ENCODE measurements around the gene GGT1. TPM values are rescaled to one million over a fixed set of nuclear protein-coding genes. Genes with fewer than 3 reads are reported as not detected.

GGT1 gene
- total and polyA plus RNA-seq, 2 of the 8 experiments (the other 6 are each of a cell fraction or from before 2014, with no cell fraction given), result 14.4 to 29.2 TPM

GRCh38 chr22:24593836-24594568, 9.0 kb upstream of the GGT1 start:
- peaks cover 0 to 25% (median 10%) of the 10 kb centered on the region in 4 experiments; a peak in 6 of 7 replicates for H3K4me1 ChIP-seq (replicated peaks in 1 of 4; ENCODE audit: control insufficient read depth in 3 of 4, insufficient read depth in 4 of 4, low read length in 3 of 4)
- peak overlapping the region; percentile 19 for H3K4ac ChIP-seq (replicated peaks; ENCODE audit: insufficient read length, low read depth, low read length)
- H3K36me3 ChIP-seq (ENCODE audit: control insufficient read depth in 2 of 4, insufficient read depth in 4 of 4, low read length in 3 of 4), result no peaks in the 10 kb centered on the region
- H2BK12ac ChIP-seq (ENCODE audit: low read depth, low read length), result peak overlapping the region; percentile 92; the same call in 1 of the 2 replicates
- 88% methylated on average over 16 of the region's 16 CpGs; no CpG with 5 or more reads in 1 of the 2 experiments for WGBS, 2 experiments (ENCODE audit: extremely low coverage in 1 of 2, insufficient coverage in 1 of 2, insufficient read length in 1 of 2, insufficient replicate concordance in 2 of 2, low coverage in 1 of 2, low lambda C conversion rate in 2 of 2, missing lambda C conversion rate in 1 of 2)
- no peaks in the 10 kb centered on the region for H3K9me3 ChIP-seq (ENCODE audit: insufficient read depth in 2 of 2, low read depth in 1 of 2, low read length in 1 of 2)
- 0 out of 2 replicates have a peak overlapping the region, but pooled peaks have one; percentile 24 for H2BK5ac ChIP-seq (ENCODE audit: low read depth, low read length)
- no peaks in the 10 kb centered on the region for H4K20me1 ChIP-seq (replicated peaks in 1 of 2; ENCODE audit: control insufficient read depth in 1 of 2, insufficient read depth in 2 of 2, low read length in 2 of 2)
- ChIA-PET POLR2A (ENCODE audit: partially characterized antibody) (interaction anchor here (1.1 to 4.4 kb wide), 7 partner anchors 9 to 54 kb away, joined by 3 to 38 read pairs (median 5); partner anchors contain the start of genes GGT1, GUCD1 and SNRPD3), CTCF (ENCODE audit: partially characterized antibody) (interaction anchor here (0.6 to 1.1 kb wide), 2 partner anchors 27 to 311 kb away, joined by 3 read pairs; no protein-coding TSS in a partner anchor)
- peak overlapping the region; percentile 27 for H4K91ac ChIP-seq (replicated peaks; ENCODE audit: insufficient read length, low read length)
- peak overlapping the region; percentile 48; the same call in 1 of the 2 replicates for H3K18ac ChIP-seq (ENCODE audit: extremely low read depth, low read length)
- FAIRE-seq (no peak), DNase-seq (ENCODE audit: low read depth in 1 of 2, low spot score in 2 of 2) (peak in 1 of 2 experiments; percentile 44)
- H3K79me2 ChIP-seq (ENCODE audit: control insufficient read depth in 1 of 2, insufficient read depth in 2 of 2, low read length in 2 of 2), result no peaks in the 10 kb centered on the region
- no peaks in the 10 kb centered on the region for H3K27me3 ChIP-seq (replicated peaks in 1 of 4; ENCODE audit: control insufficient read depth in 3 of 4, extremely low read depth in 1 of 4, insufficient read depth in 3 of 4, low read length in 3 of 4)
- no peak overlapping the region for H3K9ac ChIP-seq (replicated peaks in 1 of 4; ENCODE audit: extremely low read depth in 1 of 4, low read depth in 3 of 4, low read length in 3 of 4)
- H3K4me3 ChIP-seq (ENCODE audit: extremely low read depth in 1 of 4, insufficient read depth in 2 of 4, low read depth in 3 of 4, low read length in 4 of 4), result no peak overlapping the region
- no peak overlapping the region for H2BK120ac ChIP-seq (replicated peaks; ENCODE audit: low read depth, low read length)
- no peak overlapping the region; the same call in 1 of the 2 replicates for H2BK20ac ChIP-seq (ENCODE audit: low read length)
- peak overlapping the region; percentile 65; the same call in 1 of the 2 replicates for H2BK15ac ChIP-seq (ENCODE audit: low read length)
- H3K23me2 ChIP-seq (ENCODE audit: low read depth, low read length), result peaks cover 2% of the 10 kb centered on the region; the same call in 1 of the 2 replicates
- no peak overlapping the region for H3K27ac ChIP-seq (ENCODE audit: low read depth, low read length)
- H3K23ac ChIP-seq (ENCODE audit: insufficient read length), result no peak overlapping the region
- H3K14ac ChIP-seq (ENCODE audit: insufficient read length), result no peak overlapping the region
- no peak overlapping the region; a peak in 1 of 4 replicates for H3K4me2 ChIP-seq (ENCODE audit: insufficient read depth in 1 of 2, low read depth in 2 of 2, low read length in 2 of 2)
- H2AFZ ChIP-seq (ENCODE audit: low read length), result no peak overlapping the region
- H4K5ac ChIP-seq (ENCODE audit: insufficient read length, low read depth, low read length), result no peak overlapping the region
- TF ChIP-seq ASH2L (IDR thresholded peaks at IDR 0.05; ENCODE audit: low read length) (no peak), MAX (IDR thresholded peaks at IDR 0.05) (no peak), USF2 (IDR thresholded peaks at IDR 0.05; ENCODE audit: low read length) (no peak), RXRA (IDR thresholded peaks at IDR 0.05; ENCODE audit: insufficient read depth, low read depth, low read length) (no peak), KDM5A (IDR thresholded peaks at IDR 0.05; ENCODE audit: low read length) (no peak), MAFK (IDR thresholded peaks at IDR 0.05; ENCODE audit: low read depth, low read length) (no peak), SUZ12 (IDR thresholded peaks at IDR 0.05; ENCODE audit: low read length) (no peak), HDAC6 (IDR thresholded peaks at IDR 0.05; ENCODE audit: low read depth, low read length) (no peak), SIRT6 (IDR thresholded peaks at IDR 0.05; ENCODE audit: low read length) (no peak), YY1 (IDR thresholded peaks at IDR 0.05; ENCODE audit: low read depth, low read length) (no peak), TCF12 (IDR thresholded peaks at IDR 0.05; ENCODE audit: low read depth, low read length) (no peak)
- H2AK5ac ChIP-seq (ENCODE audit: low read depth, low read length), result no peak overlapping the region
- peak overlapping the region; percentile 73; the same call in 1 of the 2 replicates for H4K8ac ChIP-seq (ENCODE audit: extremely low read depth, insufficient read depth, low read length)
- H3K79me1 ChIP-seq (ENCODE audit: low read depth, low read length), result no peaks in the 10 kb centered on the region; the same call in 1 of the 2 replicates
- H3K56ac ChIP-seq (replicated peaks; ENCODE audit: insufficient read length, low read depth, low read length), result no peak overlapping the region

All from H1 (cell line).